A549 (cell line): Measurements from ENCODE around the gene ADCY1. TPM values are rescaled to one million over a fixed set of nuclear protein-coding genes. Genes with fewer than 3 reads are reported as not detected.

Experiments
- ATAC-seq, 2 experiments: fragments of 200-7000 bp in 1 of 2; fragments of >200 bp in 1 of 2; cut with Nextera tagmentation in 1 of 2; cut with Tn5 transposase in 1 of 2; 3 replicates each; pipeline versions ENCODE4 v1.8.0 to v1.9.1; 2018 to 2020; ENCODE audit warnings: mild to moderate bottlenecking in 1 of 2, moderate library complexity in 1 of 2
- CTCF ChIA-PET: fragments of 300-600 bp; sonication (Branson Sonifier 250); formaldehyde crosslinking; extraction: SDS; loops from one replicate; lab custom pipeline; 2021; ENCODE audit warnings: antibody characterized with exemption, inconsistent platforms; lab: Yijun Ruan, JAX
- POLR2A ChIA-PET: fragments of 350-600 bp; formaldehyde crosslinking; extraction: SDS; loops from one replicate; lab custom pipeline; 2021; ENCODE audit warnings: antibody characterized with exemption, inconsistent platforms; lab: Yijun Ruan, JAX
- DNase-seq, 2 experiments: peaks; one replicate each; pipeline versions ENCODE4 v3.0.0 to v3.0.0-alpha.2; 2011 to 2016; ENCODE audit warnings: low read depth in 1 of 2, low spot score in 1 of 2
- FAIRE-seq: peaks from 2 replicates; lab custom pipeline; 2011; peaks lifted over from hg19 to GRCh38; lab: Jason Lieb, UNC
- H3K27ac ChIP-seq, 2 experiments: fragments of >200 bp; sonication (Bioruptor Twin); formaldehyde crosslinking; 3 replicates each; pipeline ENCODE4 v1.5.1; 2016 to 2017
- H3K4me1 ChIP-seq: fragments of >200 bp; sonication (Bioruptor Twin); formaldehyde crosslinking; 3 replicates; pipeline ENCODE4 v1.6.1; 2016
- H3K4me2 ChIP-seq: fragments of >200 bp; sonication (Bioruptor Twin); formaldehyde crosslinking; 3 replicates; pipeline ENCODE4 v1.6.1; 2016
- H3K4me3 ChIP-seq: fragments of >200 bp; sonication (Bioruptor Twin); formaldehyde crosslinking; 3 replicates; pipeline ENCODE4 v1.5.1; 2016
- H3K9me3 ChIP-seq: fragments of >200 bp; sonication (Bioruptor Twin); formaldehyde crosslinking; 3 replicates; pipeline ENCODE4 v1.6.1; 2016
- CBX2 ChIP-seq: fragments of 200-600 bp; sonication (generic); IDR thresholded peaks from 2 replicates; pipeline ENCODE4 v1.6.1; 2016; ENCODE audit warnings: low read depth, mild to moderate bottlenecking, borderline replicate concordance
- CBX8 ChIP-seq: fragments of 200-600 bp; sonication (generic); IDR thresholded peaks from 2 replicates; pipeline ENCODE4 v1.6.1; 2016
- CHD2 ChIP-seq: fragments of 150-350 bp; IDR thresholded peaks from 2 replicates; pipeline ENCODE4 v1.6.1; 2014; ENCODE audit warnings: low read length; ENCODE audit not compliant: partially characterized antibody
- EHMT2 ChIP-seq: fragments of 200-600 bp; sonication (generic); IDR thresholded peaks from 2 replicates; pipeline ENCODE4 v1.6.1; 2016; ENCODE audit warnings: antibody characterized with exemption, low read depth, mild to moderate bottlenecking, moderate library complexity
- FOSB ChIP-seq: fragments of 250-450 bp; sonication (Bioruptor Pico); IDR thresholded peaks from 2 replicates; pipeline ENCODE4 v1.5.0; 2020; ENCODE audit warnings: mild to moderate bottlenecking, moderate library complexity
- FOSL2 ChIP-seq, 2 experiments: fragments of 450-650 bp in 1 of 2; fragments of >200 bp in 1 of 2; sonication (Bioruptor Twin) in 1 of 2; formaldehyde crosslinking; IDR thresholded peaks; 2 replicates each; pipeline versions ENCODE4 v1.5.0 to v1.6.1; 2016 to 2020; ENCODE audit warnings: mild to moderate bottlenecking in 1 of 2, moderate library complexity in 1 of 2
- FOXS1 ChIP-seq: fragments of 250-450 bp; sonication (Bioruptor Pico); IDR thresholded peaks from 2 replicates; pipeline ENCODE4 v1.5.0; 2020; ENCODE audit warnings: mild to moderate bottlenecking, moderate library complexity
- GATA3 ChIP-seq: IDR thresholded peaks from 2 replicates; pipeline ENCODE4 v1.6.1; 2012; ENCODE audit warnings: borderline replicate concordance
- HES2 ChIP-seq: fragments of >200 bp; sonication (Bioruptor Twin); formaldehyde crosslinking; IDR thresholded peaks from 2 replicates; pipeline ENCODE4 v1.6.1; 2016
- HEYL ChIP-seq: fragments of 250-450 bp; sonication (Bioruptor Pico); IDR thresholded peaks from 2 replicates; pipeline ENCODE4 v1.8.0; 2021; ENCODE audit warnings: mild to moderate bottlenecking, moderate library complexity
- HOXB5 ChIP-seq: fragments of 250-450 bp; sonication (Bioruptor Pico); IDR thresholded peaks from 2 replicates; pipeline ENCODE4 v1.5.0; 2020; ENCODE audit warnings: mild to moderate bottlenecking, moderate library complexity
- JUNB ChIP-seq: fragments of >200 bp; sonication (Bioruptor Twin); formaldehyde crosslinking; IDR thresholded peaks from 2 replicates; pipeline ENCODE4 v1.6.1; 2016
- KDM1A ChIP-seq: fragments of 200-600 bp; sonication (generic); IDR thresholded peaks from 2 replicates; pipeline ENCODE4 v1.6.1; 2016; ENCODE audit warnings: low read depth, mild to moderate bottlenecking
- MAZ ChIP-seq: fragments of 150-350 bp; IDR thresholded peaks from 2 replicates; pipeline ENCODE4 v1.6.1; 2014; ENCODE audit warnings: antibody characterized with exemption, low read depth, low read length, borderline replicate concordance
- MYC ChIP-seq: IDR thresholded peaks from 2 replicates; pipeline ENCODE4 v1.6.1; 2012; ENCODE audit warnings: mild to moderate bottlenecking, inconsistent platforms, low read length, improper control_type of control experiment, borderline replicate concordance
- NFE2L2 ChIP-seq: fragments of 150-350 bp; conservative IDR thresholded peaks from 2 replicates; pipeline ENCODE4 v1.6.1; 2014; ENCODE audit warnings: low read length
- PBX3 ChIP-seq: IDR thresholded peaks from 2 replicates; pipeline ENCODE4 v1.6.1; 2012
- PHF8 ChIP-seq: fragments of 200-600 bp; sonication (generic); IDR thresholded peaks from 2 replicates; pipeline ENCODE4 v1.6.1; 2016; ENCODE audit warnings: low read depth, mild to moderate bottlenecking, antibody characterized with exemption, moderate library complexity, borderline replicate concordance
- POLR2A ChIP-seq: IDR thresholded peaks from 2 replicates; pipeline ENCODE4 v1.6.1; 2012; ENCODE audit warnings: mild to moderate bottlenecking, low read length
- SREBF2 ChIP-seq: fragments of 450-650 bp; IDR thresholded peaks from 2 replicates; pipeline ENCODE4 v1.6.1; 2014; ENCODE audit warnings: mild to moderate bottlenecking, moderate library complexity
- TFCP2L1 ChIP-seq: fragments of 250-450 bp; sonication (Bioruptor Pico); IDR thresholded peaks from 2 replicates; pipeline ENCODE4 v1.5.0; 2021; ENCODE audit warnings: mild to moderate bottlenecking
- TP53 ChIP-seq: fragments of 250-450 bp; sonication (Bioruptor Pico); IDR thresholded peaks from 2 replicates; pipeline ENCODE4 v1.5.0; 2021; ENCODE audit warnings: mild to moderate bottlenecking, moderate library complexity
- USF2 ChIP-seq: fragments of 450-650 bp; IDR thresholded peaks from 2 replicates; pipeline ENCODE4 v1.6.1; 2014; ENCODE audit warnings: antibody characterized with exemption
- ZC3H11A ChIP-seq: fragments of 450-650 bp; IDR thresholded peaks from 2 replicates; pipeline ENCODE4 v1.6.1; 2014; ENCODE audit warnings: antibody characterized with exemption, mild to moderate bottlenecking
- ZFP36 ChIP-seq: fragments of 450-650 bp; IDR thresholded peaks from 2 replicates; pipeline ENCODE4 v1.6.1; 2014; ENCODE audit warnings: borderline replicate concordance; ENCODE audit not compliant: partially characterized antibody
- ZSCAN20 ChIP-seq: fragments of 250-450 bp; sonication (Bioruptor Pico); IDR thresholded peaks from 2 replicates; pipeline ENCODE4 v1.8.0; 2022; ENCODE audit warnings: mild to moderate bottlenecking, moderate library complexity
- WGBS: methylation state at CpG from one replicate; pipeline ENCODE4 v1.1.6; 2017; ENCODE audit errors: missing lambda C conversion rate; 5-methylcytosine and 5-hydroxymethylcytosine counted together
- polyA plus RNA-seq, 4 experiments: library from polyadenylated mRNA; depleted of rRNA in 3 of 4; stranded (reverse); fragments of >200 nt; fragmentation: RNase III in 1 of 4; extraction: RNeasy Plus Mini Kit Qiagen cat#74134 plus additional on column Dnase treatment in 1 of 4; gene quantifications; 2 replicates in 3 of 4; 3 replicates in 1 of 4; pipeline ENCODE4 v1.2.3, GENCODE V29; 2011 to 2017

Gene ADCY1
- polyA plus RNA-seq, 2 of the 4 experiments (the other 2 are of a cell fraction), result 1.3 to 1.7 TPM

- CTCF ChIA-PET, result interaction anchor here (0.5 to 0.9 kb wide), 3 partner anchors 13 to 1530 kb away, joined by 3 to 4 read pairs (median 3); no protein-coding TSS in a partner anchor
- TF ChIP-seq ZSCAN20 (CRISPR knock-in tag) (no peak), PBX3 (no peak), TFCP2L1 (no peak), MYC (no peak), FOSB (no peak), POLR2A (no peak), JUNB (no peak), CHD2 (no peak), PHF8 (no peak), HOXB5 (CRISPR knock-in tag) (no peak), EHMT2 (no peak), ZFP36 (no peak)
- H3K9me3 ChIP-seq, result no peaks in the 10 kb centered on the region
- WGBS, result 48% methylated on average over 10 of the region's 11 CpGs
- H3K4me2 ChIP-seq, result no peak overlapping the region
- no peak overlapping the region for H3K4me3 ChIP-seq
- no peak for ATAC-seq
- H3K4me1 ChIP-seq, result no peaks in the 10 kb centered on the region
- no peak overlapping the region for H3K27ac ChIP-seq
- POLR2A ChIA-PET, result no interaction called here
- peak; percentile 95 for FAIRE-seq
- DNase-seq, result no peak
Measured at GRCh38 chr7:45649560-45650346, 75.6 kb downstream of the ADCY1 start.

- 43% methylated on average over 13 of the region's 13 CpGs for WGBS
- TF ChIP-seq MAZ, result no peak
- TF ChIP-seq ZSCAN20 (CRISPR knock-in tag), result no peak
- TF ChIP-seq FOXS1, result no peak
- TF ChIP-seq GATA3, result no peak
- no peak for TF ChIP-seq CHD2
- TF ChIP-seq FOSB, result no peak
- TF ChIP-seq ZFP36, result no peak
- no peak for TF ChIP-seq SREBF2
- no peak for TF ChIP-seq CBX8
- no peak for DNase-seq
- no peak for ATAC-seq
- H3K4me3 ChIP-seq, result no peak overlapping the region
- H3K27ac ChIP-seq, result no peak overlapping the region
- no peak for FAIRE-seq
- H3K4me1 ChIP-seq, result no peaks in the 10 kb centered on the region
- no peaks in the 10 kb centered on the region for H3K9me3 ChIP-seq
- ChIA-PET CTCF (interaction anchor here (0.9 to 1.1 kb wide), 2 partner anchors 13 to 1529 kb away, joined by 3 to 5 read pairs; no protein-coding TSS in a partner anchor), POLR2A (interaction anchor here (0.6 kb wide), 1 partner anchor 71 kb away, joined by 5 read pairs; no protein-coding TSS in a partner anchor)
- H3K4me2 ChIP-seq, result no peak overlapping the region
Measured at GRCh38 chr7:45650404-45651394, 76.5 kb downstream of the ADCY1 start.

- H3K9me3 ChIP-seq, result no peaks in the 10 kb centered on the region
- DNase-seq (no peak), FAIRE-seq (no peak), ATAC-seq (no peak)
- H3K4me3 ChIP-seq, result no peak overlapping the region
- ChIA-PET CTCF (interaction anchor here (1.1 kb wide), 1 partner anchor 12 kb away, joined by 5 read pairs; no protein-coding TSS in a partner anchor), POLR2A (interaction anchor here (0.6 kb wide), 1 partner anchor 72 kb away, joined by 5 read pairs; no protein-coding TSS in a partner anchor)
- H3K4me2 ChIP-seq, result no peak overlapping the region
- H3K4me1 ChIP-seq, result no peaks in the 10 kb centered on the region
- TF ChIP-seq JUNB (no peak), FOSL2 (IDR thresholded peaks at IDR 0.05) (no peak), FOSL2 (CRISPR knock-in tag; IDR thresholded peaks at IDR 0.05) (no peak), PBX3 (no peak), SREBF2 (no peak), TFCP2L1 (no peak), KDM1A (no peak), NFE2L2 (no peak), HES2 (no peak), HEYL (CRISPR knock-in tag) (no peak), GATA3 (no peak), USF2 (no peak), ZC3H11A (no peak), TP53 (CRISPR knock-in tag) (no peak), CBX2 (no peak)
- 69% methylated on average over 5 of the region's 6 CpGs for WGBS
- H3K27ac ChIP-seq, result no peak overlapping the region
Measured at GRCh38 chr7:45651540-45651939, 77.4 kb downstream of the ADCY1 start.
